GM12878 (cell line): Measurements from ENCODE around the gene SSR3.

ENCODE experiments used
- CEBPB ChIP-seq, 2 experiments: fragments of 150-350 bp in 1 of 2; IDR thresholded peaks; 2 replicates each; pipeline ENCODE4 v1.6.1; 2012 to 2014; ENCODE audit warnings: low read depth in 2 of 2, low read length in 2 of 2, borderline replicate concordance in 1 of 2, inconsistent platforms in 1 of 2
- EP300 ChIP-seq, 2 experiments: fragments of 150-350 bp in 1 of 2; IDR thresholded peaks; 2 replicates each; pipeline ENCODE4 v1.6.1; 2011 to 2012; ENCODE audit warnings: low read depth in 2 of 2, low read length in 2 of 2, borderline replicate concordance in 1 of 2, improper control_type of control experiment in 1 of 2, inconsistent platforms in 1 of 2; ENCODE audit not compliant: control insufficient read depth in 1 of 2
- NR2C1 ChIP-seq: fragments of 450-650 bp; IDR thresholded peaks from 2 replicates; pipeline ENCODE4 v1.6.1; 2017; ENCODE audit warnings: antibody characterized with exemption, mild to moderate bottlenecking, moderate library complexity
- PAX5 ChIP-seq: IDR thresholded peaks from 2 replicates; pipeline ENCODE4 v1.6.1; 2011; ENCODE audit warnings: low read depth, low read length, borderline replicate concordance
- POLR2AphosphoS5 ChIP-seq: IDR thresholded peaks from 2 replicates; pipeline ENCODE4 v1.6.1; 2011; ENCODE audit warnings: mild to moderate bottlenecking, low read length, inconsistent platforms
- POU2F2 ChIP-seq: IDR thresholded peaks from 3 replicates; pipeline ENCODE4 v1.6.1; 2011; ENCODE audit warnings: low read depth, mild to moderate bottlenecking, low read length, borderline replicate concordance
- SMC3 ChIP-seq: IDR thresholded peaks from 2 replicates; pipeline ENCODE4 v1.6.1; 2011; ENCODE audit warnings: low read length, improper control_type of control experiment, borderline replicate concordance
- YY1 ChIP-seq: IDR thresholded peaks from 2 replicates; pipeline ENCODE4 v1.6.1; 2011; ENCODE audit warnings: low read depth, mild to moderate bottlenecking, low read length
- TF ChIP-seq, protein P1 (sequence below), 3 experiments: IDR thresholded peaks in 2 of 3; conservative IDR thresholded peaks in 1 of 3; 2 replicates each; pipeline ENCODE4 v1.5.1; 2011; ENCODE audit warnings: low read depth in 3 of 3, low read length in 3 of 3, mild to moderate bottlenecking in 3 of 3, control low read depth in 2 of 3, moderate library complexity in 2 of 3, inconsistent platforms in 1 of 3, mixed read lengths in 1 of 3; ENCODE audit not compliant: control insufficient read depth in 2 of 3, insufficient read depth in 1 of 3; ENCODE audit errors: extremely low read depth in 1 of 3

DNA sequence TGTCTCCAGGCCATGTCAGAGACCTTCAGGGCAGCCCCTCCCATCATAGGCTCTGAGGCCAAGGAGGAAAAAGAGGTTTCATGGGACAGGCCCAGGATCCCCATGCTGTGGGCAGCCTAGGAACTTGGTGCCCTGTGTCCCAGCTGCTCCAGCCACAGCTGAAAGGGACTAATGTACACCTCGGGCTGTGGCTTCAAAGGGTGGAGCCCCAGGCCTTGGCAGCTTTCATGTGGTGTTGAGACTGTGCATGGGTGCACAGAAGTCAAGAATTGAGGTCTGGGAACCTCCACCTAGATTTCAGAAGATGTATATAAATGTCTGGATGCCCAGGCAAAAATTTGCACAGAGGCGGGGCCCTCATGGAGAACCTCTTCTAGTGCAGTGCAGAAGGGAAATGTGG is 6.6 kb upstream of the SSR3 start:
- TF ChIP-seq EP300 (IDR thresholded peaks at IDR 0.05; ENCODE audit: borderline replicate concordance in 1 of 2, control insufficient read depth in 1 of 2, low read depth in 2 of 2, low read length in 2 of 2) (no peak), PAX5 (0 out of 2 replicates have a peak, but pooled peaks have one; percentile 30), CEBPB (IDR thresholded peaks at IDR 0.05; ENCODE audit: borderline replicate concordance in 1 of 2, low read depth in 2 of 2, low read length in 2 of 2) (no peak), POLR2AphosphoS5 (no peak), POU2F2 (no peak), SMC3 (no peak), YY1 (no peak), NR2C1 (no peak)
- TF ChIP-seq, protein P1, sequence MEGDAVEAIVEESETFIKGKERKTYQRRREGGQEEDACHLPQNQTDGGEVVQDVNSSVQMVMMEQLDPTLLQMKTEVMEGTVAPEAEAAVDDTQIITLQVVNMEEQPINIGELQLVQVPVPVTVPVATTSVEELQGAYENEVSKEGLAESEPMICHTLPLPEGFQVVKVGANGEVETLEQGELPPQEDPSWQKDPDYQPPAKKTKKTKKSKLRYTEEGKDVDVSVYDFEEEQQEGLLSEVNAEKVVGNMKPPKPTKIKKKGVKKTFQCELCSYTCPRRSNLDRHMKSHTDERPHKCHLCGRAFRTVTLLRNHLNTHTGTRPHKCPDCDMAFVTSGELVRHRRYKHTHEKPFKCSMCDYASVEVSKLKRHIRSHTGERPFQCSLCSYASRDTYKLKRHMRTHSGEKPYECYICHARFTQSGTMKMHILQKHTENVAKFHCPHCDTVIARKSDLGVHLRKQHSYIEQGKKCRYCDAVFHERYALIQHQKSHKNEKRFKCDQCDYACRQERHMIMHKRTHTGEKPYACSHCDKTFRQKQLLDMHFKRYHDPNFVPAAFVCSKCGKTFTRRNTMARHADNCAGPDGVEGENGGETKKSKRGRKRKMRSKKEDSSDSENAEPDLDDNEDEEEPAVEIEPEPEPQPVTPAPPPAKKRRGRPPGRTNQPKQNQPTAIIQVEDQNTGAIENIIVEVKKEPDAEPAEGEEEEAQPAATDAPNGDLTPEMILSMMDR (IDR thresholded peaks at IDR 0.05 in 2 of 3, conservative IDR thresholded peaks at IDR 0.05 in 1 of 3; ENCODE audit: control insufficient read depth in 2 of 3, extremely low read depth in 1 of 3, insufficient read depth in 1 of 3, low read depth in 3 of 3, low read length in 3 of 3): no peak
